SK-N-SH (cell line): ENCODE data around the gene PRMT2. TPM values are rescaled to one million over a fixed set of nuclear protein-coding genes. Genes with fewer than 3 reads are reported as not detected.

ENCODE experiments used
- CTCF ChIA-PET: fragments of 300-600, 350-600 bp; formaldehyde crosslinking; extraction: SDS; loops from one replicate; lab custom pipeline; 2021; lab: Yijun Ruan, JAX
- POLR2A ChIA-PET: fragments of 350-600 bp; sonication (Branson Sonifier 250); formaldehyde crosslinking; extraction: SDS; loops from one replicate; lab custom pipeline; 2020; ENCODE audit warnings: antibody characterized with exemption, inconsistent platforms; lab: Yijun Ruan, JAX
- DNase-seq: peaks from one replicate; pipeline ENCODE4 v3.0.0; 2012
- H2AFZ ChIP-seq: fragments of 200-600 bp; sonication (generic); 2 replicates; pipeline ENCODE4 v1.8.1; 2016; ENCODE audit warnings: antibody characterized with exemption, mild to moderate bottlenecking, low read depth
- H3F3A ChIP-seq: fragments of 200-600 bp; sonication (generic); replicated peaks from 2 replicates; pipeline ENCODE3; 2016; ENCODE audit warnings: antibody characterized with exemption, mild to moderate bottlenecking; ENCODE audit not compliant: insufficient read depth
- H3K27ac ChIP-seq, 2 experiments: fragments of 200-500 bp in 1 of 2; fragments of 200-600 bp in 1 of 2; sonication (Bioruptor generic) in 1 of 2; sonication (generic), shearing (Covaris generic) in 1 of 2; 2 replicates each; pipeline versions ENCODE4 v1.5.1 to v1.6.1; 2014 to 2016; ENCODE audit warnings: low read depth in 2 of 2, inconsistent platforms in 1 of 2, low read length in 1 of 2, mild to moderate bottlenecking in 1 of 2, mixed read lengths in 1 of 2
- H3K27me3 ChIP-seq: fragments of 200-600 bp; sonication (generic), shearing (Covaris generic); 2 replicates; pipeline ENCODE4 v1.6.1; 2016; ENCODE audit warnings: mixed run types; ENCODE audit not compliant: insufficient read depth
- H3K36me3 ChIP-seq, 2 experiments: fragments of 200-500 bp in 1 of 2; fragments of 200-600 bp in 1 of 2; sonication (Bioruptor generic) in 1 of 2; sonication (generic) in 1 of 2; replicated peaks in 1 of 2; 2 replicates each; pipeline versions ENCODE3 to v1.5.1; 2014 to 2016; ENCODE audit warnings: low read length in 1 of 2, mild to moderate bottlenecking in 1 of 2; ENCODE audit not compliant: insufficient read depth in 2 of 2, control insufficient read depth in 1 of 2
- H3K4me1 ChIP-seq, 2 experiments: fragments of 200-500 bp in 1 of 2; fragments of 200-600 bp in 1 of 2; sonication (Bioruptor generic) in 1 of 2; sonication (generic), shearing (Covaris generic) in 1 of 2; 2 replicates each; pipeline versions ENCODE4 v1.5.1 to v1.6.1; 2014 to 2016; ENCODE audit warnings: low read depth in 1 of 2, low read length in 1 of 2, mixed run types in 1 of 2; ENCODE audit not compliant: insufficient read depth in 2 of 2, control insufficient read depth in 1 of 2
- H3K4me2 ChIP-seq: fragments of 200-600 bp; sonication (generic), shearing (Covaris generic); 2 replicates; pipeline ENCODE4 v1.6.1; 2017; ENCODE audit warnings: mixed run types
- H3K4me3 ChIP-seq, 2 experiments: fragments of 200-500 bp in 1 of 2; fragments of 200-600 bp in 1 of 2; sonication (Bioruptor generic) in 1 of 2; sonication (generic), shearing (Covaris generic) in 1 of 2; 2 replicates each; pipeline versions ENCODE4 v1.5.1 to v1.8.1; 2014 to 2016; ENCODE audit warnings: low read depth in 2 of 2, inconsistent platforms in 1 of 2, low read length in 1 of 2, mild to moderate bottlenecking in 1 of 2, mixed read lengths in 1 of 2, moderate library complexity in 1 of 2
- H3K79me2 ChIP-seq: fragments of 200-600 bp; sonication (generic); 2 replicates; pipeline ENCODE4 v1.8.1; 2017; ENCODE audit warnings: mild to moderate bottlenecking; ENCODE audit not compliant: insufficient read depth
- H3K9ac ChIP-seq: fragments of 200-600 bp; sonication (generic); 2 replicates; pipeline ENCODE4 v1.6.1; 2017; ENCODE audit warnings: mixed run types
- H3K9me2 ChIP-seq: fragments of 200-600 bp; sonication (generic); 2 replicates; pipeline ENCODE4 v1.6.1; 2017; ENCODE audit warnings: mixed run types
- H3K9me3 ChIP-seq: fragments of 200-600 bp; sonication (generic); 2 replicates; pipeline ENCODE4 v1.6.1; 2017; ENCODE audit warnings: mixed run types, mild to moderate bottlenecking, moderate library complexity
- H4K20me1 ChIP-seq: fragments of 200-600 bp; sonication (generic); 2 replicates; pipeline ENCODE4 v1.6.1; 2017; ENCODE audit warnings: mild to moderate bottlenecking, mixed run types; ENCODE audit not compliant: insufficient read depth
- ELF1 ChIP-seq: IDR thresholded peaks from 2 replicates; pipeline ENCODE4 v1.4.0; 2012
- EP300 ChIP-seq, 2 experiments: IDR thresholded peaks; 2 replicates each; pipeline versions ENCODE4 v1.4.0 to v1.6.1; 2012; ENCODE audit warnings: borderline replicate concordance in 1 of 2, low read depth in 1 of 2, low read length in 1 of 2
- EZH2phosphoT487 ChIP-seq: fragments of 200-600 bp; sonication (generic); IDR thresholded peaks from 2 replicates; pipeline ENCODE4 v1.6.1; 2017; ENCODE audit warnings: low read depth, mixed run types, mild to moderate bottlenecking, antibody characterized with exemption, moderate library complexity, borderline replicate concordance
- FOSL2 ChIP-seq: IDR thresholded peaks from 2 replicates; pipeline ENCODE4 v1.4.0; 2012; ENCODE audit warnings: low read depth, mild to moderate bottlenecking, moderate library complexity, borderline replicate concordance
- GABPA ChIP-seq: IDR thresholded peaks from 2 replicates; pipeline ENCODE4 v1.4.0; 2012; ENCODE audit warnings: low read depth, mild to moderate bottlenecking
- MEF2A ChIP-seq: IDR thresholded peaks from 2 replicates; pipeline ENCODE4 v1.4.0; 2012; ENCODE audit warnings: low read depth, borderline replicate concordance
- MXI1 ChIP-seq: IDR thresholded peaks from 2 replicates; pipeline ENCODE4 v1.6.1; 2012; ENCODE audit warnings: mild to moderate bottlenecking, low read depth, low read length, improper control_type of control experiment
- NFIC ChIP-seq: IDR thresholded peaks from 2 replicates; pipeline ENCODE4 v1.4.0; 2012; ENCODE audit warnings: borderline replicate concordance
- POLR2AphosphoS5 ChIP-seq: IDR thresholded peaks from 2 replicates; pipeline ENCODE4 v1.6.1; 2012; ENCODE audit warnings: low read depth, low read length
- RAD21 ChIP-seq: IDR thresholded peaks from 2 replicates; pipeline ENCODE4 v1.6.1; 2012; ENCODE audit warnings: mild to moderate bottlenecking, low read length
- RCOR1 ChIP-seq: fragments of 150-350 bp; IDR thresholded peaks from 2 replicates; pipeline ENCODE4 v1.6.1; 2017; ENCODE audit warnings: antibody characterized with exemption, low read length
- REST ChIP-seq: IDR thresholded peaks from 2 replicates; pipeline ENCODE4 v1.6.1; 2012; ENCODE audit warnings: mild to moderate bottlenecking, low read depth, low read length, moderate library complexity
- RFX5 ChIP-seq: IDR thresholded peaks from 2 replicates; pipeline ENCODE4 v1.6.1; 2012; ENCODE audit warnings: mild to moderate bottlenecking, improper control_type of control experiment, low read length
- RXRA ChIP-seq: IDR thresholded peaks from 2 replicates; pipeline ENCODE4 v1.4.0; 2012; ENCODE audit warnings: low read depth, mild to moderate bottlenecking, borderline replicate concordance
- SIN3A ChIP-seq: IDR thresholded peaks from 2 replicates; pipeline ENCODE4 v1.6.1; 2012; ENCODE audit warnings: low read depth, mild to moderate bottlenecking, low read length, moderate library complexity, borderline replicate concordance
- TEAD4 ChIP-seq: IDR thresholded peaks from 2 replicates; pipeline ENCODE4 v1.4.0; 2012; ENCODE audit warnings: mild to moderate bottlenecking, borderline replicate concordance; ENCODE audit not compliant: insufficient read depth
- USF1 ChIP-seq: IDR thresholded peaks from 2 replicates; pipeline ENCODE4 v1.4.0; 2012; ENCODE audit warnings: low read depth, borderline replicate concordance
- YY1 ChIP-seq: IDR thresholded peaks from 2 replicates; pipeline ENCODE4 v1.4.0; 2012; ENCODE audit warnings: low read depth, mild to moderate bottlenecking
- WGBS: methylation state at CpG from one replicate; pipeline ENCODE4 v1.1.6; 2017; ENCODE audit warnings: low lambda C conversion rate; 5-methylcytosine and 5-hydroxymethylcytosine counted together
- polyA plus RNA-seq, 3 experiments: library from polyadenylated mRNA; depleted of rRNA; stranded (reverse); fragments of >200 nt; gene quantifications; 2 replicates each; pipeline ENCODE4 v1.2.3, GENCODE V29; 2012

Gene PRMT2
- polyA plus RNA-seq, 1 of the 3 experiments (the other 2 are of a cell fraction): 278 TPM

DNA sequence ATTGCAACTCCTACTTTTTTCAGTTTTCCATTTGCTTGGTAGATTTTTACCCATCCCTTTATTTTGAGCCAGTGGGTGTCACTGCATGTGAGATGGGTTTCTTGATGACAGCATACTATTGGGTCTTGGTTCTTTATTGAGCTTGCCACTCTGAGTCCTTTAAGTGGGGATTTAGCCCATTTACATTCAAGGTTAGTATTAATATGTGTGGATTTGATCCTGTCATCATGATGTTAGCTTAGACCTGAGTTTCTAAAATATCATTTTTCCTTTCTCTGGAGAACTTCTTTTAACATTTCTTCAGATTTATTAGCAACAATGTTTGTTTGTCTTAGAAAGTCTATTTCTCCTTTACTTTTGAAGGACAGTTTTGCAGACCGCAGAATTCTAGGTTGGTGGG, 18.8 kb upstream of the PRMT2 start:
- Histone ChIP-seq H3K4me3 (no peak overlapping the region), H3K27ac (no peak overlapping the region), H3K9me2 (no peaks in the 10 kb centered on the region), H3K9me3 (peaks cover 1% of the 10 kb centered on the region; the same call in 1 of the 2 replicates), H2AFZ (no peak overlapping the region), H3K4me1 (no peaks in the 10 kb centered on the region), H3K9ac (no peak overlapping the region), H3K4me2 (no peak overlapping the region), H3K36me3 (no peaks in the 10 kb centered on the region), H3F3A (no peaks in the 10 kb centered on the region), H4K20me1 (no peaks in the 10 kb centered on the region), H3K79me2 (no peaks in the 10 kb centered on the region), H3K27me3 (no peaks in the 10 kb centered on the region)
- CTCF ChIA-PET: no interaction called here
- POLR2A ChIA-PET: no interaction called here
- 41% methylated on average over 1 of the region's 1 CpG for WGBS
- DNase-seq: no peak
- no peak for TF ChIP-seq REST
- no peak for TF ChIP-seq MEF2A
- TF ChIP-seq FOSL2: no peak
- no peak for TF ChIP-seq YY1
- no peak for TF ChIP-seq NFIC
- TF ChIP-seq ELF1: no peak
- no peak for TF ChIP-seq TEAD4
- TF ChIP-seq EZH2phosphoT487: no peak
- TF ChIP-seq EP300 (IDR thresholded peaks at IDR 0.05; ENCODE audit: borderline replicate concordance in 1 of 2, low read depth in 1 of 2, low read length in 1 of 2): no peak
- TF ChIP-seq MXI1: no peak

GRCh38 chr21:46617267-46618051, 18.0 kb upstream of the PRMT2 start:
- DNase-seq: no peak
- no peaks in the 10 kb centered on the region for H3K9me2 ChIP-seq
- H3K9ac ChIP-seq: no peak overlapping the region
- no peaks in the 10 kb centered on the region for H3K36me3 ChIP-seq
- H3K9me3 ChIP-seq: no peaks in the 10 kb centered on the region; the same call in 1 of the 2 replicates
- no peak overlapping the region for H3K4me3 ChIP-seq
- no peaks in the 10 kb centered on the region for H3K27me3 ChIP-seq
- no peak overlapping the region for H3K27ac ChIP-seq
- H3F3A ChIP-seq: no peaks in the 10 kb centered on the region
- no peaks in the 10 kb centered on the region for H3K4me1 ChIP-seq
- TF ChIP-seq NFIC: no peak
- no peak for TF ChIP-seq USF1
- TF ChIP-seq RCOR1: no peak
- no peak for TF ChIP-seq RAD21
- TF ChIP-seq POLR2AphosphoS5: no peak
- TF ChIP-seq SIN3A: no peak
- TF ChIP-seq GABPA: no peak
- no peak for TF ChIP-seq TEAD4
- TF ChIP-seq RFX5: no peak
- no peak for TF ChIP-seq RXRA
- no peak for TF ChIP-seq MXI1
- CTCF ChIA-PET: no interaction called here
- no peak overlapping the region for H3K4me2 ChIP-seq
- no peaks in the 10 kb centered on the region for H4K20me1 ChIP-seq
- no peaks in the 10 kb centered on the region for H3K79me2 ChIP-seq
- 46% methylated on average over 6 of the region's 6 CpGs for WGBS
- POLR2A ChIA-PET: no interaction called here
- H2AFZ ChIP-seq: no peak overlapping the region
